BE2C (cell line): ENCODE results near the gene SLC22A4.

ENCODE experiments used
- DNase-seq: peaks from one replicate; pipeline ENCODE4 v3.0.0-alpha.2; 2020
- H3K27me3 ChIP-seq: fragments of 250-450 bp; sonication (Bioruptor Pico); 2 replicates; pipeline ENCODE4 v1.5.1; 2020; ENCODE audit warnings: mild to moderate bottlenecking
- H3K36me3 ChIP-seq: fragments of 250-450 bp; sonication (Bioruptor Pico); 2 replicates; pipeline ENCODE4 v1.5.1; 2020; ENCODE audit warnings: mild to moderate bottlenecking
- H3K4me1 ChIP-seq: fragments of 250-450 bp; sonication (Bioruptor Pico); 2 replicates; pipeline ENCODE4 v1.5.1; 2020
- H3K4me3 ChIP-seq: 2 replicates; pipeline ENCODE4 v1.5.1; 2011; ENCODE audit warnings: low read depth, low read length
- H3K9me3 ChIP-seq: fragments of 250-450 bp; sonication (Bioruptor Pico); 2 replicates; pipeline ENCODE4 v1.5.1; 2020
- CTCF ChIP-seq: IDR thresholded peaks from 2 replicates; pipeline ENCODE4 v1.5.1; 2012; ENCODE audit warnings: mild to moderate bottlenecking, low read depth, low read length

Gene SLC22A4

GRCh38 chr5:132384506-132385050 is 90.4 kb downstream of the SLC22A4 start:
- H3K4me1 ChIP-seq = peaks cover 3% of the 10 kb centered on the region; the same call in 1 of the 2 replicates
- TF ChIP-seq CTCF = no peak

GRCh38 chr5:132385326-132386105 is 91.3 kb downstream of the SLC22A4 start:
- TF ChIP-seq CTCF = peak; percentile 80
- Histone ChIP-seq H3K36me3 (no peaks in the 10 kb centered on the region), H3K4me1 (peaks cover 3% of the 10 kb centered on the region; the same call in 1 of the 2 replicates), H3K9me3 (no peaks in the 10 kb centered on the region), H3K27me3 (no peaks in the 10 kb centered on the region), H3K4me3 (no peak overlapping the region)
- DNase-seq = peak; percentile 65

More at GRCh38 chr5:132384506-132385050, 90.4 kb downstream of the SLC22A4 start:
- H3K36me3 ChIP-seq = no peaks in the 10 kb centered on the region
- H3K4me3 ChIP-seq = no peak overlapping the region
- no peak for DNase-seq
- H3K9me3 ChIP-seq = no peaks in the 10 kb centered on the region
- H3K27me3 ChIP-seq = no peaks in the 10 kb centered on the region

- peak; percentile 91 for TF ChIP-seq CTCF
- Histone ChIP-seq H3K4me3 (no peak overlapping the region), H3K27me3 (no peaks in the 10 kb centered on the region), H3K4me1 (peaks cover 3% of the 10 kb centered on the region; the same call in 1 of the 2 replicates), H3K36me3 (no peaks in the 10 kb centered on the region), H3K9me3 (no peaks in the 10 kb centered on the region)
- DNase-seq = peak; percentile 76
Observed at GRCh38 chr5:132386644-132387286, 92.6 kb downstream of the SLC22A4 start.

- Histone ChIP-seq H3K27me3 (no peaks in the 10 kb centered on the region), H3K9me3 (no peaks in the 10 kb centered on the region), H3K4me3 (no peak overlapping the region), H3K36me3 (no peaks in the 10 kb centered on the region), H3K4me1 (peaks cover 3% of the 10 kb centered on the region; the same call in 1 of the 2 replicates)
- no peak for TF ChIP-seq CTCF
- DNase-seq = no peak
Observed at GRCh38 chr5:132387640-132388117, 93.5 kb downstream of the SLC22A4 start.

GRCh38 chr5:132388244-132389050 is 94.3 kb downstream of the SLC22A4 start:
- no peak for DNase-seq
- peaks cover 3% of the 10 kb centered on the region; the same call in 1 of the 2 replicates for H3K4me1 ChIP-seq
- H3K27me3 ChIP-seq = no peaks in the 10 kb centered on the region
- H3K4me3 ChIP-seq = no peak overlapping the region
- TF ChIP-seq CTCF = no peak
- H3K36me3 ChIP-seq = no peaks in the 10 kb centered on the region
- no peaks in the 10 kb centered on the region for H3K9me3 ChIP-seq
